Measurements from ENCODE around the gene CHN2.

GRCh38 chr7:29310625-29311024 lies 116.0 kb downstream of the CHN2 start:
- TF ChIP-seq CSDC2 (CRISPR knock-in tag; IDR thresholded peaks at IDR 0.05): no peak
- no peak for TF ChIP-seq ZC3H10 (CRISPR knock-in tag; IDR thresholded peaks at IDR 0.05)

Data from SK-N-SH treated with all-trans-retinoic acid at 6 μM for 48 hours (cell line).